Nephron progenitor cell (in vitro differentiated cells): Measurements from ENCODE around the gene TRAPPC3L.

Source experiments
- DNase-seq: peaks from one replicate; pipeline ENCODE4 v3.0.0; 2021
- H3K27ac Mint-ChIP-seq: 2 replicates; pipeline ENCODE4 v1.8.0; 2021; ENCODE audit warnings: mild to moderate bottlenecking, moderate library complexity, mixed read lengths
- H3K27me3 Mint-ChIP-seq: 2 replicates; pipeline ENCODE4 v1.8.0; 2021; ENCODE audit warnings: mild to moderate bottlenecking, low read depth, mixed read lengths; ENCODE audit not compliant: poor library complexity
- H3K36me3 Mint-ChIP-seq: 2 replicates; pipeline ENCODE4 v1.8.0; 2021; ENCODE audit warnings: low read depth, mixed read lengths
- H3K4me1 Mint-ChIP-seq: 2 replicates; pipeline ENCODE4 v1.8.0; 2021; ENCODE audit warnings: mixed read lengths
- H3K4me3 Mint-ChIP-seq: 2 replicates; pipeline ENCODE4 v1.8.0; 2021; ENCODE audit warnings: mild to moderate bottlenecking, moderate library complexity, mixed read lengths
- H3K9me3 Mint-ChIP-seq: 2 replicates; pipeline ENCODE4 v1.8.0; 2021; ENCODE audit warnings: mild to moderate bottlenecking, moderate library complexity, mixed read lengths
- TF ChIP-seq, protein P1 (sequence below): fragments of 200-600 bp; sonication (generic); IDR thresholded peaks from 2 replicates; pipeline ENCODE4 v1.5.0; 2021; ENCODE audit warnings: antibody characterized with exemption

Gene TRAPPC3L

DNA sequence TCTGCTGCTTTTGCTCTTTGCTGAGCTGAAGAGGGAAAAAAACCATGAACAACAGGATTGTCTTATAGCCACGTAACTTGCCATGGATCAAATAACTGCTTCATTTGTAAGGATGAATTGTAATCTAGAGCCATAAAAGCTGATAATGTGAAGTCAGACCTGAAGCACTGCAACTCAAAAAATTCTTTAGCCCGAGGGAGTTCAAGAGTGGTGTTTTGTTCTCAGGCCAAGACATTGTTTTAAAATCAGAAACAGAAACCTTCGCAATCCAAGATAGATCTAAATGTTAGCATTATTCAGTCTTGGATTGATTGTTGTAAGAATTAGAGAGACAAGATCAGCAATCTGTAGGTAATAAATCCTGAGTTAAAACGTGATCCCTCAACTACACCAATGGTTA lies at the start of gene TRAPPC3L:
TRAPPC3L (minus strand) TSS at position 34 of the 400 bp plus-strand sequence. CDS start 170 bp downstream, outside the sequence.
- Mint-ChIP-seq H3K27ac (no peak within 1 kb of the TSS), H3K36me3 (no peaks in the 10 kb centered on the region), H3K9me3 (no peaks in the 10 kb centered on the region), H3K4me1 (peaks cover 10% of the 10 kb centered on the region), H3K4me3 (no peak within 1 kb of the TSS), H3K27me3 (peaks cover 10% of the 10 kb centered on the region)
- no peak for DNase-seq
- TF ChIP-seq, protein P1, sequence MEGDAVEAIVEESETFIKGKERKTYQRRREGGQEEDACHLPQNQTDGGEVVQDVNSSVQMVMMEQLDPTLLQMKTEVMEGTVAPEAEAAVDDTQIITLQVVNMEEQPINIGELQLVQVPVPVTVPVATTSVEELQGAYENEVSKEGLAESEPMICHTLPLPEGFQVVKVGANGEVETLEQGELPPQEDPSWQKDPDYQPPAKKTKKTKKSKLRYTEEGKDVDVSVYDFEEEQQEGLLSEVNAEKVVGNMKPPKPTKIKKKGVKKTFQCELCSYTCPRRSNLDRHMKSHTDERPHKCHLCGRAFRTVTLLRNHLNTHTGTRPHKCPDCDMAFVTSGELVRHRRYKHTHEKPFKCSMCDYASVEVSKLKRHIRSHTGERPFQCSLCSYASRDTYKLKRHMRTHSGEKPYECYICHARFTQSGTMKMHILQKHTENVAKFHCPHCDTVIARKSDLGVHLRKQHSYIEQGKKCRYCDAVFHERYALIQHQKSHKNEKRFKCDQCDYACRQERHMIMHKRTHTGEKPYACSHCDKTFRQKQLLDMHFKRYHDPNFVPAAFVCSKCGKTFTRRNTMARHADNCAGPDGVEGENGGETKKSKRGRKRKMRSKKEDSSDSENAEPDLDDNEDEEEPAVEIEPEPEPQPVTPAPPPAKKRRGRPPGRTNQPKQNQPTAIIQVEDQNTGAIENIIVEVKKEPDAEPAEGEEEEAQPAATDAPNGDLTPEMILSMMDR = no peak

DNA sequence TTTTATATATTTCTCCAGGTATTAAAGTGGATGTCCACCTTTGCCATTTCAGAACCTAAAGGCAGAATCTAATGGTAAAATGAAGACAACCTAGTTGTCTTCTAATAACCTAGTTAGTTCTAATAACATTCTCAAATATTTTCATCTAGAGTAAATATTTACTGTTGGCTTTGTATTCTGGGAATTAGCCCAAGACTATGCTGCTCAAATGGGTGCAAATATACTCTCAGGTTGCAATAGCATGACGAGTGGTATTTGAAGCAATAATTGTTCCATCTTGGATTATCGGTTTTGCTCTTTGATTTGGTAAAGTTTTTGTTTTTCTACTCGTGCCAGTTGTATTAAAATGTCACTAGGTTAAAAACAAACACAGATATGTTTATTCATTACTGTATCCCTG lies 49.8 kb upstream of the TRAPPC3L start:
- DNase-seq = no peak
- Mint-ChIP-seq H3K4me3 (no peak overlapping the region), H3K27ac (no peak overlapping the region), H3K36me3 (peaks cover 32% of the 10 kb centered on the region), H3K4me1 (no peaks in the 10 kb centered on the region), H3K27me3 (no peaks in the 10 kb centered on the region), H3K9me3 (no peaks in the 10 kb centered on the region)
- TF ChIP-seq, protein P1 = no peak

DNA sequence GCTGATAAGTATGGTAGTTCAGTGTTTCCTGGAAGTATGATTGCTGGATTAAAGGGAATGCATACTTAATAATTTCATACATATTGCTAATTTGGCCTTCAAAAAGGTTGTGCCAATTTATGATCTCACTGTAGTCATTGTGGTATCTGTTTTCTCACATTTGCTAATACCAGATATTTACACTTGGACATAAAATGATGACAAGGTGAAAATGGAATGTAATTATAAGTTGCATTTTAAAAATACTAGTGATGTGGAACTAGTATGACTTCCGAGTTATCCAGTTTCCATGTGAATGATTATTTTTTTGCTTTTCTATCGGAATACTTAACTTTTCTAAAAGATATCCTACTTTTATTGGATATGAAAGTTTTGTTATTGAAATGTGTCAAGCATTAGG lies 41.3 kb upstream of the TRAPPC3L start:
- DNase-seq = no peak
- Mint-ChIP-seq H3K4me1 (no peaks in the 10 kb centered on the region), H3K27me3 (peaks cover 2% of the 10 kb centered on the region), H3K36me3 (peaks cover 50% of the 10 kb centered on the region), H3K27ac (no peak overlapping the region), H3K4me3 (no peak overlapping the region), H3K9me3 (no peaks in the 10 kb centered on the region)
- TF ChIP-seq, protein P1 = no peak

DNA sequence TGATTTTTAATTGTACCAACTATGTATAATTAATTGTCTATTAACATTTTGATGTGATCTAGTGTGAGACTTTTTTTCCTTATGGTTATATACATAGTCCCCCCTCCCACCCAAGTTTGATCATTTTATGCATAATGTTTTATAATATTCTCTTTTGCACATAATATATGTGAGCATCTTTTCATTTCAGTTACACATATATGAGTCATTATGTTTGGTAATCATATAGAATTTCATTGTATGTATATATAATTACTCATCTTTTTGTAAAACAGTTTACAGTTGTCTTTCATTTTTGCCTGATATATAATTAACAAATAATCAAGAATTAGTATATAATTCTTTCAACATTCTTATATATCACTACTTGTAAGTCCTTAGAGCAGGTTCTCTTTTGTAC lies 40.8 kb upstream of the TRAPPC3L start:
- H3K4me3 Mint-ChIP-seq = no peak overlapping the region

DNA sequence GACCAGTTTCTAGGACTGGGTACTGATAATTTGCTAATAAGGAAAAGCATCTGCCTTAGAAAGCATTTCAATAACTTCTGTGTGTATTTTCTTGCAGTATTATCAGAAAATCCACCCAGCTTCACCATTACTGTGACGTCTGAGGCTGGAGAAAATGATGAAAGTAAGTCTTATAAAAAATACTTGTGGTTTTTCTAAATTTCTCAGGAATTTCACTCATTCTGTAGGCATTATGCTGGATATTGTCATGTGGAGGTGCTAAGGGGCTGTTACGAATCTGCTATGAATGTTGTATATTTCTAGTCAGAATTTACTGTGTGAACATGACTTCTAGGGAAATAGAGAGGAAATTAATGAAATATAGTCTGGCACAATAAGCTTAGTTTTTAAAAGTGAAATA lies 34.7 kb upstream of the TRAPPC3L start:
- peaks cover 16% of the 10 kb centered on the region for H3K36me3 Mint-ChIP-seq
- H3K27me3 Mint-ChIP-seq = no peaks in the 10 kb centered on the region

More for the DNA sequence above, 40.8 kb upstream of the TRAPPC3L start:
- Mint-ChIP-seq H3K36me3 (peaks cover 51% of the 10 kb centered on the region), H3K27ac (no peak overlapping the region), H3K4me1 (no peaks in the 10 kb centered on the region), H3K9me3 (no peaks in the 10 kb centered on the region), H3K27me3 (peaks cover 2% of the 10 kb centered on the region)
- TF ChIP-seq, protein P1 = no peak
- DNase-seq = no peak

DNA sequence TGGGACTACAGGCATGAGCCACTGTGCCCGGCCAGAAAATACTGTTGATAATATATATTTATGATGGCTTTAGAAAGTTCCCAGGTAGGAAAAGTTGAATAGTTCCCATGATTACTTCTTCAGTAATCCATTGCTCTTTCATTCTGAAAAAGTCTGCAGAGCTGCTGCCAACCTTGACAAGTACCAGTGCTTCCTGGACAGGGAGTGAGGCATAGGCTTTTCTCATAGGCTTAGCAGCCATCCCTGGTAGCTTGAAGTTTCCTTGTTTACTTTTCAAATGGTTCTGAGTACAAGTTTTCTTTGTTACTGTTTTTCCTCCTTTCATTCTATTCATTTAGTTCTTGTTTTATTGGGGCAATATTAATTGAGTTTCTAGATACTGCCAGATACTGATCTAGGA lies 33.7 kb upstream of the TRAPPC3L start:
- Mint-ChIP-seq H3K36me3 (peaks cover 18% of the 10 kb centered on the region), H3K9me3 (no peaks in the 10 kb centered on the region), H3K27ac (peak overlapping the region; percentile 9), H3K4me3 (no peak overlapping the region), H3K27me3 (no peaks in the 10 kb centered on the region), H3K4me1 (peaks cover 4% of the 10 kb centered on the region)
- TF ChIP-seq, protein P1 = no peak
- DNase-seq = no peak

More for the DNA sequence above, 34.7 kb upstream of the TRAPPC3L start:
- no peak for DNase-seq
- Mint-ChIP-seq H3K4me1 (no peaks in the 10 kb centered on the region), H3K4me3 (no peak overlapping the region), H3K9me3 (no peaks in the 10 kb centered on the region), H3K27ac (no peak overlapping the region)
- TF ChIP-seq, protein P1 = no peak
